Thyroid gland (tissue), 4 donors: ENCODE data around the gene KMT5C. TPM values are rescaled to one million over a fixed set of nuclear protein-coding genes. Genes with fewer than 3 reads are reported as not detected.

Source experiments
- DNase-seq, 2 donors: peaks; one replicate each; pipeline ENCODE4 v3.0.0-alpha.2; 2019
- H3K27ac ChIP-seq, 3 donors: fragments of 200-600 bp; sonication (generic); 1 replicate in 2 of 3; 2 replicates in 1 of 3; pipeline ENCODE4 v1.5.1; 2016 to 2019; ENCODE audit warnings: mild to moderate bottlenecking in 1 of 3, moderate library complexity in 1 of 3
- H3K27me3 ChIP-seq: fragments of 200-600 bp; sonication (generic); one replicate; pipeline ENCODE4 v1.5.1; 2019
- H3K36me3 ChIP-seq, 2 donors: fragments of 200-600 bp; sonication (generic); one replicate each; pipeline ENCODE4 v1.5.1; 2016 to 2019
- H3K4me1 ChIP-seq, 2 donors: fragments of 200-600 bp; sonication (generic); one replicate each; pipeline ENCODE4 v1.5.1; 2017 to 2019
- H3K4me3 ChIP-seq, 3 donors: fragments of 200-600 bp; sonication (generic); replicated peaks in 1 of 3; 1 replicate in 2 of 3; 2 replicates in 1 of 3; pipeline ENCODE4 v1.5.1; 2016; ENCODE audit warnings: mild to moderate bottlenecking in 1 of 3
- H3K9me3 ChIP-seq: fragments of 200-600 bp; sonication (generic); one replicate; pipeline ENCODE4 v1.5.1; 2017
- POLR2A ChIP-seq, 2 donors: fragments of 450-650 bp; IDR thresholded peaks; one replicate each; pipeline ENCODE4 v1.6.1; 2017; ENCODE audit warnings: antibody characterized with exemption in 2 of 2, mild to moderate bottlenecking in 2 of 2, moderate library complexity in 1 of 2
- WGBS, 2 donors: methylation state at CpG; one replicate each; pipeline ENCODE4 v1.1.5; 2017; 5-methylcytosine and 5-hydroxymethylcytosine counted together
- intact Hi-C: fragments of 100-400 bp; cut with DNase I; formaldehyde crosslinking; loops from one replicate; pipeline ENCODE4 v1.15.1; 2023
- total RNA-seq, 4 donors: library from RNA; depleted of rRNA; stranded (reverse); fragments of >200 nt; gene quantifications; one replicate each; pipeline ENCODE4 v1.2.3, GENCODE V29; 2016
- TF ChIP-seq, protein P1 (sequence below), 6 experiments: fragments of 200-600 bp in 3 of 6; fragments of 450-650 bp in 3 of 6; sonication (generic) in 3 of 6; IDR thresholded peaks; one replicate each; pipeline ENCODE4 v1.5.1; 2016 to 2019; ENCODE audit warnings: antibody characterized with exemption in 6 of 6, mild to moderate bottlenecking in 2 of 6, inconsistent platforms in 1 of 6, moderate library complexity in 1 of 6

Gene KMT5C
- total RNA-seq, 4 donors from 2014 or later, result 7.5 to 22.0 (median 15.4) TPM

DNA sequence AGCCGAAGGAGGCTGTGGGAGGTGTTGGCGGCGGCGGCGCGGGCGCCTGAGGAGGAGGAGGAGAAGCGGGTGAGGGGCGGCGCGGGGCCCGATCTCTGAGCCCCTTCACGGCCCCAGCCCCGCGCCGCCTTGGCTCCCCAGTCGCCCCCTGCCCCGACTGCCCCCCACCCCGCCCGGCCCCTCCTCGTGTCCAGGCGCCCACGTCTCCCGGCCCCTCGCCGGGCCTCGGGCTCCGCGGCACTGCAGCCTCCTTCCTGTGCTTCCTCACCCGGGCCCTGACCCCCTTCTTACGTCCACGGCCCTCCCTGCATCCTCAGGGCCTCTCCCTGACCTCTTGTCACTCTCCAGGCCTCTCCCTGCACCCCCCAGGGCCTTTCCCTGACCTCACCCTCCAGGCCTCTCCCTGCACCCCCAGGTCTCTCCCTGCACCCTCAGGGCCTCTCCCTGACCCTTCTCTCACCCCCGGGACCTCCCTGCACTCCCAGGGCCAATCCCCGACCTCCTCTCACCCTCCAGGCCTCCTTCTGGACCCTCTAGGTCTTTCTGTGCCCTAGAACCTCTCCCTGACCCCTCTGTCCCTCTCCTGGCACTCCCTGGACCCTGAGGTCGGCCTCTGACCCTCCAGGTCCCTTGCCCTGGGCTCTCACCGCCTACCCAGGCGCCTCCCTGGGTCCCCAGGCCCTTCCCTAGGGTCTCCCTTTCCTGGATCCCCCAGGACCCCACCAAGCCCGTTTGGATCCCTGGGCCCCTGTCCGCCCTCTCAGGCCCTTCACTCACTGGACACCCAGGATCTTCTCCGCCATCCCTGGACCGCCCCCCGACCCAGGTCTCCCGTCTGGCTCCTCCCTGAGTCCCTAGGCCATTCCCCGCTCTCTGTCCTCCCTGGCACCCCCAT lies 460 bp downstream of the KMT5C start:
- TF ChIP-seq, protein P1, sequence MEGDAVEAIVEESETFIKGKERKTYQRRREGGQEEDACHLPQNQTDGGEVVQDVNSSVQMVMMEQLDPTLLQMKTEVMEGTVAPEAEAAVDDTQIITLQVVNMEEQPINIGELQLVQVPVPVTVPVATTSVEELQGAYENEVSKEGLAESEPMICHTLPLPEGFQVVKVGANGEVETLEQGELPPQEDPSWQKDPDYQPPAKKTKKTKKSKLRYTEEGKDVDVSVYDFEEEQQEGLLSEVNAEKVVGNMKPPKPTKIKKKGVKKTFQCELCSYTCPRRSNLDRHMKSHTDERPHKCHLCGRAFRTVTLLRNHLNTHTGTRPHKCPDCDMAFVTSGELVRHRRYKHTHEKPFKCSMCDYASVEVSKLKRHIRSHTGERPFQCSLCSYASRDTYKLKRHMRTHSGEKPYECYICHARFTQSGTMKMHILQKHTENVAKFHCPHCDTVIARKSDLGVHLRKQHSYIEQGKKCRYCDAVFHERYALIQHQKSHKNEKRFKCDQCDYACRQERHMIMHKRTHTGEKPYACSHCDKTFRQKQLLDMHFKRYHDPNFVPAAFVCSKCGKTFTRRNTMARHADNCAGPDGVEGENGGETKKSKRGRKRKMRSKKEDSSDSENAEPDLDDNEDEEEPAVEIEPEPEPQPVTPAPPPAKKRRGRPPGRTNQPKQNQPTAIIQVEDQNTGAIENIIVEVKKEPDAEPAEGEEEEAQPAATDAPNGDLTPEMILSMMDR (IDR thresholded peaks at IDR 0.05), result peak in 1 of 6 experiments; percentile 2
- TF ChIP-seq POLR2A (IDR thresholded peaks at IDR 0.05), result peak in 1 of 2 donors; percentile 18
- peak overlapping the region; percentile 9 to 83 (median 58) for H3K27ac ChIP-seq
- WGBS, 2 donors, result 5 to 6% methylated on average over 24 to 38 of the region's 44 CpGs
- H3K4me3 ChIP-seq, result peak overlapping the region; percentile 52 to 61 (median 58)
- no peaks in the 10 kb centered on the region for H3K27me3 ChIP-seq
- H3K4me1 ChIP-seq, result peaks cover 14 to 22% of the 10 kb centered on the region in 2 donors
- intact Hi-C loops, result no loop called here
- no peaks in the 10 kb centered on the region for H3K9me3 ChIP-seq
- DNase-seq, result no peak
- H3K36me3 ChIP-seq, result peaks cover 6 to 9% of the 10 kb centered on the region in 2 donors

DNA sequence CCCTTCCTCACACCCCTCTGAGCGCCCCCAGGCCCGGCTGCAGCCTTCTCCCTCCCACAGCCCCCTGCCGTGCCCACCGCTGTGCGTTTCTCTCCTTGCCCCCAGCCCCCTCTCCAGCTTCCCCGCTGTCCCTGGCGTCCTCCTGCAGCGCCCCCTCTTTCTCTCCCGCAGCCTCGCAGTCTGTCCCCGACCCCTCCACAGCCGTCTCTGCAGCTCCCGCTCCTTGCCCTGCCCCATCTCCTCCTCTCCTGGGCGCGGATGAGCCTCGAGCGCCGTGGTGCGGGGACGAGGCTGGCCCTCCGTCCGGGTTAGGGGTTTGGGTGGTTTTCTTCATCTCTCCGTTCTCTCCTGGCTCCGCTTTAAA lies 1.1 kb downstream of the KMT5C start:
- Histone ChIP-seq H3K27ac (no peak overlapping the region), H3K36me3 (peaks cover 6 to 9% of the 10 kb centered on the region in 2 donors), H3K9me3 (no peaks in the 10 kb centered on the region), H3K4me3 (peak overlapping the region; percentile 14 to 61 (median 58)), H3K4me1 (peaks cover 14 to 22% of the 10 kb centered on the region in 2 donors), H3K27me3 (no peaks in the 10 kb centered on the region)
- 3 to 6% methylated on average over 23 to 24 of the region's 24 CpGs for WGBS, 2 donors
- no peak for TF ChIP-seq POLR2A (IDR thresholded peaks at IDR 0.05)
- TF ChIP-seq, protein P1 (IDR thresholded peaks at IDR 0.05), result no peak
- intact Hi-C loops, result no loop called here
- peak; percentile 12 to 13 for DNase-seq

DNA sequence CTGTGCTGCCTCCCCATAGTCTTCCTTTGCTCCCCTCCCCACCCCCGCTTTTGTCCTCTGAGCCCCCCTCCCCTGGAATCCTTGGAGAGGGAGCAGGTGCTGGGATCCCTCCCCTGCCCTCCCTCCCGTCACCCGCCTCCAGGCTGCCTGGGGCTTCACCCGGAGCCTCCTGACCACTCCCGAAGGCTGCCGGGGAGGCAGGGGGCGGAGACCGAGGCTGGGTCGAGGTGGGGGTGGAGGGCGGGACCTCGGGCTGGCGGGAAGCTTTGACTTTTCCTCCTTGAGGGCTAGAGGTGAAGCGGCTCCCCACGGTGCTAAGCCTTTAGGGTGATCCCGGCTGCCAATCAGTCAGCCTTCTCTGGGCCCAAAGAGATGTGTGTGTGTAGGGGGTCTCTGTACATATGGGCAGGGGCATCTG lies 1.5 kb downstream of the KMT5C start:
- H3K9me3 ChIP-seq, result no peaks in the 10 kb centered on the region
- H3K4me1 ChIP-seq, result peaks cover 14 to 22% of the 10 kb centered on the region in 2 donors
- intact Hi-C loops, result no loop called here
- H3K27me3 ChIP-seq, result no peaks in the 10 kb centered on the region
- H3K36me3 ChIP-seq, result peaks cover 6 to 9% of the 10 kb centered on the region in 2 donors
- H3K4me3 ChIP-seq, result peak overlapping the region in 2 of 3 donors; percentile 14 to 58
- no peak overlapping the region for H3K27ac ChIP-seq
- TF ChIP-seq, protein P1 (IDR thresholded peaks at IDR 0.05), result no peak
- no peak for TF ChIP-seq POLR2A (IDR thresholded peaks at IDR 0.05)
- WGBS, 2 donors, result 4 to 8% methylated on average over 7 to 12 of the region's 15 CpGs
- peak; percentile 76 to 77 for DNase-seq

DNA sequence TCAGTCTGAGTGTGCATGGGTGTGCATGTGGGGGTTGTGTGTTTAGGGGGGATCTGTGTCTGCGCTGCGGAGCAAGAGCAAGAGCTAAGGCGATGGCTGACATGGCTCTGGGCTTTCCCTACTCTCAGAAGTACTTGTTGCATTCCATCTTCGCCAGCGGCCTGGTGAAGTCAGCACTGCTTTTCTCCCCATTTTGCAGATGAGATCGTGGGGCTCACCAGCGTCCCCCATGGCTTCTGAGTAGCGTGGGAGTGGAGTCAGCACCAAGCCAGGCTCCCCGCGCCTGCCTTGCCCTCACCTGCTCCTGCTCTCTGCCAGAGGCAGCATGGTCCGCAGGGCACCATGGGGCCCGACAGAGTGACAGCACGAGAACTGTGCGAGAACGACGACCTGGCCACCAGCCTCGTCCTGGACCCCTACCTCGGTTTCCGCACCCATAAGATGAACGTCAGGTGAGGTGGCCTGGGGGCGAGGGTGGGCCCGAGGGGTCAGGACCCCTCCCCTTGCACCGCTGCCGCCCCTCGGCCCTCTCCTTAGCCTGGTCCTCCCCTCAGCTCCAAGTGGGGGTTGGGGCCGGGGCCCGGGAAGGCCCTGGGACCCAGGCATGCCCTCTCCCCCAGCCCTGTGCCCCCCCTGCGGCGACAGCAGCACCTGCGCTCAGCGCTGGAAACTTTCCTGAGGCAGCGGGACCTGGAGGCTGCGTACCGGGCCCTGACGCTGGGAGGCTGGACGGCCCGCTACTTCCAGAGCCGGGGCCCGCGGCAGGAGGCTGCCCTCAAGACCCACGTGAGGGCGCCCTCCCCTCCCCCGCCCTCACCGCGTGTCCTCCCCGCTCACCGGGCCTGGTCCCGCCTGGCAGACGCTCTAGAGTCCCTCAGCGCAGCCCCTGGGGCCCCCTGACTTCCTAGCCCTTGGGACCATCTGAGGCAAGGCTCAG lies 2.2 kb downstream of the KMT5C start:
- Histone ChIP-seq H3K36me3 (peaks cover 6 to 9% of the 10 kb centered on the region in 2 donors), H3K9me3 (no peaks in the 10 kb centered on the region), H3K4me3 (no peak overlapping the region), H3K4me1 (peaks cover 14 to 22% of the 10 kb centered on the region in 2 donors), H3K27ac (no peak overlapping the region), H3K27me3 (no peaks in the 10 kb centered on the region)
- intact Hi-C loops, result no loop called here
- TF ChIP-seq, protein P1 (IDR thresholded peaks at IDR 0.05), result no peak
- no peak for TF ChIP-seq POLR2A (IDR thresholded peaks at IDR 0.05)
- WGBS, 2 donors, result 85 to 86% methylated on average over 26 to 42 of the region's 50 CpGs
- no peak for DNase-seq
